ENCODE results near the gene OR10C1.

OR10C1 gene

GRCh38 chr6:29456971-29457370 lies 17.9 kb downstream of the OR10C1 start, which contains the start of the genes OR11A1 and OR2H1:
TSS of gene OR11A1 (minus strand) at chr6:29457071. CDS start at chr6:29427641, 29,430 bp downstream.
TSS of gene OR2H1 (plus strand) at chr6:29457155. CDS start at chr6:29461770, 4,615 bp downstream.
- DNase-seq (ENCODE audit: low read depth) = no peak
- no peak within 1 kb of the TSS for H3K4me3 ChIP-seq (ENCODE audit: control insufficient read depth, low read depth, low read length)
- no peak for TF ChIP-seq CTCF (IDR thresholded peaks at IDR 0.05; ENCODE audit: control insufficient read depth, insufficient read depth, low read depth, low read length, missing control alignments)

GRCh38 chr6:29461021-29461814 lies 22.1 kb downstream of the OR10C1 start:
- H3K4me3 ChIP-seq (ENCODE audit: control insufficient read depth, low read depth, low read length) = no peak overlapping the region
- no peak for TF ChIP-seq CTCF (IDR thresholded peaks at IDR 0.05; ENCODE audit: control insufficient read depth, insufficient read depth, low read depth, low read length, missing control alignments)
- no peak for DNase-seq (ENCODE audit: low read depth)

GRCh38 chr6:29462022-29462421 lies 22.9 kb downstream of the OR10C1 start:
- no peak overlapping the region for H3K4me3 ChIP-seq (ENCODE audit: control insufficient read depth, low read depth, low read length)
- TF ChIP-seq CTCF (IDR thresholded peaks at IDR 0.05; ENCODE audit: control insufficient read depth, insufficient read depth, low read depth, low read length, missing control alignments) = no peak
- DNase-seq (ENCODE audit: low read depth) = no peak

GRCh38 chr6:29465279-29465678 lies 26.2 kb downstream of the OR10C1 start:
- no peak overlapping the region for H3K4me3 ChIP-seq (ENCODE audit: control insufficient read depth, low read depth, low read length)
- TF ChIP-seq CTCF (IDR thresholded peaks at IDR 0.05; ENCODE audit: control insufficient read depth, insufficient read depth, low read depth, low read length, missing control alignments) = no peak
- no peak for DNase-seq (ENCODE audit: low read depth)

- no peak for DNase-seq (ENCODE audit: low read depth)
- TF ChIP-seq CTCF (IDR thresholded peaks at IDR 0.05; ENCODE audit: control insufficient read depth, insufficient read depth, low read depth, low read length, missing control alignments) = no peak
- H3K4me3 ChIP-seq (ENCODE audit: control insufficient read depth, low read depth, low read length) = no peak overlapping the region
Measured at GRCh38 chr6:29465801-29466200, 26.7 kb downstream of the OR10C1 start.

GRCh38 chr6:29466241-29466640 lies 27.1 kb downstream of the OR10C1 start:
- H3K4me3 ChIP-seq (ENCODE audit: control insufficient read depth, low read depth, low read length) = no peak overlapping the region
- no peak for TF ChIP-seq CTCF (IDR thresholded peaks at IDR 0.05; ENCODE audit: control insufficient read depth, insufficient read depth, low read depth, low read length, missing control alignments)
- DNase-seq (ENCODE audit: low read depth) = no peak

Data from AG09309 (cell line).